ENCODE results near the gene TNFRSF6B.

TNFRSF6B gene

GRCh38 chr20:63686492-63687321 is 9.7 kb upstream of the TNFRSF6B start:
- no peak for DNase-seq

- DNase-seq = no peak
Measured at GRCh38 chr20:63687419-63688178, 8.9 kb upstream of the TNFRSF6B start.

GRCh38 chr20:63688228-63689045 is 8.0 kb upstream of the TNFRSF6B start:
- no peak for DNase-seq

- DNase-seq = no peak
Measured at GRCh38 chr20:63689046-63690002, 7.1 kb upstream of the TNFRSF6B start.

- no peak for DNase-seq
Measured at GRCh38 chr20:63690003-63690897, 6.2 kb upstream of the TNFRSF6B start.

GRCh38 chr20:63690898-63691710 is 5.3 kb upstream of the TNFRSF6B start:
- no peak for DNase-seq

- peak; percentile 33 for DNase-seq
Measured at GRCh38 chr20:63691711-63692435, 4.6 kb upstream of the TNFRSF6B start.

- DNase-seq = no peak
Measured at GRCh38 chr20:63692436-63693082, 3.9 kb upstream of the TNFRSF6B start.

- no peak for DNase-seq
Measured at GRCh38 chr20:63693083-63693732, 3.2 kb upstream of the TNFRSF6B start.

GRCh38 chr20:63693733-63694583 is 2.5 kb upstream of the TNFRSF6B start:
- no peak for DNase-seq

GRCh38 chr20:63694584-63695423 is 1.6 kb upstream of the TNFRSF6B start:
- no peak for DNase-seq

- no peak for DNase-seq
Measured at GRCh38 chr20:63695424-63696305, 787 bp upstream of the TNFRSF6B start.

GRCh38 chr20:63696306-63696627 is 185 bp upstream of the TNFRSF6B start:
- no peak for DNase-seq

GRCh38 chr20:63697357-63697867 is 960 bp downstream of the TNFRSF6B start:
- no peak for DNase-seq

- DNase-seq = no peak
Measured at GRCh38 chr20:63697868-63698545, 1.6 kb downstream of the TNFRSF6B start.

All from DMS79 treated with DMSO at 0.1 percent for 48 hours (cell line).